Gastrocnemius medialis (tissue), 4 donors: Measurements from ENCODE around the gene SLC10A1.

Experiments used
- CTCF ChIP-seq, 5 experiments: fragments of 450-650 bp in 3 of 5; fragments of 200-600 bp in 2 of 5; sonication (generic) in 2 of 5; IDR thresholded peaks in 4 of 5; conservative IDR thresholded peaks in 1 of 5; 1 replicate in 4 of 5; 2 replicates in 1 of 5; pipeline ENCODE4 v1.5.1; 2016 to 2019; ENCODE audit warnings: antibody characterized with exemption in 5 of 5, mild to moderate bottlenecking in 3 of 5, moderate library complexity in 3 of 5
- POLR2A ChIP-seq, 2 donors: fragments of 450-650 bp; IDR thresholded peaks; one replicate each; pipeline ENCODE4 v1.6.1; 2017; ENCODE audit warnings: antibody characterized with exemption in 2 of 2, mild to moderate bottlenecking in 2 of 2, moderate library complexity in 2 of 2

GRCh38 chr14:69789118-69789640 is 7.9 kb downstream of the SLC10A1 start:
- TF ChIP-seq CTCF (IDR thresholded peaks at IDR 0.05 in 4 of 5, conservative IDR thresholded peaks at IDR 0.05 in 1 of 5) (no peak), POLR2A (IDR thresholded peaks at IDR 0.05) (no peak)
